HG02571 (cell line): ENCODE measurements around the gene MROH2A.
A peak's percentile ranks its signal among the peaks of the same experiment; 100 is the strongest.
"Not testable (repeated sequence)": the region's sequence is repeated elsewhere in the genome, so short reads cannot be mapped to it uniquely, and the experiment has no call there.

Experiments used
- ATAC-seq: cut with Tn5 transposase; IDR thresholded peaks from one replicate; pipeline ENCODE4 v1.9.1; 2021; ENCODE audit warnings: mild to moderate bottlenecking, moderate library complexity; ENCODE audit not compliant: unreplicated experiment

Gene MROH2A

GRCh38 chr2:233853353-233853752 is 75.2 kb downstream of the MROH2A start:
- no peak for ATAC-seq

GRCh38 chr2:233853883-233854240 is 75.7 kb downstream of the MROH2A start:
- ATAC-seq = no peak

- ATAC-seq = peak; percentile 98
Observed at GRCh38 chr2:233854241-233854981, 76.3 kb downstream of the MROH2A start, which contains the start of gene HJURP. TSS of gene HJURP (minus strand) at chr2:233854535. CDS start at chr2:233854500, 35 bp downstream.

GRCh38 chr2:233855345-233855744 is 77.2 kb downstream of the MROH2A start:
- ATAC-seq = no peak

- ATAC-seq = no peak
Observed at GRCh38 chr2:233856184-233856583, 78.1 kb downstream of the MROH2A start.

- no peak for ATAC-seq
Observed at GRCh38 chr2:233857511-233858141, 79.5 kb downstream of the MROH2A start.

- no peak for ATAC-seq
Observed at GRCh38 chr2:233858331-233858730, 80.2 kb downstream of the MROH2A start.

GRCh38 chr2:233862261-233862768 is 84.2 kb downstream of the MROH2A start:
- no peak for ATAC-seq

GRCh38 chr2:233865838-233866237 is 87.7 kb downstream of the MROH2A start:
- no peak for ATAC-seq

GRCh38 chr2:233866479-233866878 is 88.3 kb downstream of the MROH2A start:
- ATAC-seq = no peak

GRCh38 chr2:233867993-233868532 is 89.9 kb downstream of the MROH2A start, which contains the start of gene MSL3B:
TSS of gene MSL3B (minus strand) at chr2:233868386.
- ATAC-seq = peak; percentile 62

- no peak for ATAC-seq
Observed at GRCh38 chr2:233871432-233871831, 93.3 kb downstream of the MROH2A start.

- ATAC-seq = not testable (repeated sequence)
Observed at GRCh38 chr2:233872125-233872524, 94.0 kb downstream of the MROH2A start.

- no peak for ATAC-seq
Observed at GRCh38 chr2:233882353-233882752, 104.2 kb downstream of the MROH2A start.
